Fibroblast of skin of left quadriceps (primary cell): ENCODE results near the gene EFNB2.

ENCODE experiments used
- DNase-seq, 2 experiments: peaks; one replicate each; pipeline ENCODE4 v3.0.0-alpha.2; 2013; ENCODE audit warnings: low read depth in 2 of 2

The EFNB2 gene

DNA sequence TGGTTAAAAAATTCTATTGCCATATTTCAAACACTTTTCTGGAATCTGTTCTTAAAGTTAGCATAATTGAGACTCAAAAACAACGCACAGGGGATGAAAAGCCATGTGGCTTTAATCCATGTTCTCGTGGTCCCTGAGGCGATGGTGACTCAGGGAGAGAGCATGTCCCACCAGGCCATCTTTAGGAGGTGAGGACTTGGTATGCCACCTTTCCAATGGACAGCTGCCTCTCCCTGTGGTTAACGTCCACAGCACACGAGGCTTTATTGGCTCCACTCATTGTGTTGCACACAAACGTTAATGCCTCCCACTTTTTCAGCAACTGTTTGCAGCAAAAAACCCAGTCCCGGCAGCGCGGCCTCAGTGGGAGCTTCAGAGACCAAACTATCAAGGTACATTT lies 51.4 kb downstream of the EFNB2 start:
- DNase-seq, result no peak

DNA sequence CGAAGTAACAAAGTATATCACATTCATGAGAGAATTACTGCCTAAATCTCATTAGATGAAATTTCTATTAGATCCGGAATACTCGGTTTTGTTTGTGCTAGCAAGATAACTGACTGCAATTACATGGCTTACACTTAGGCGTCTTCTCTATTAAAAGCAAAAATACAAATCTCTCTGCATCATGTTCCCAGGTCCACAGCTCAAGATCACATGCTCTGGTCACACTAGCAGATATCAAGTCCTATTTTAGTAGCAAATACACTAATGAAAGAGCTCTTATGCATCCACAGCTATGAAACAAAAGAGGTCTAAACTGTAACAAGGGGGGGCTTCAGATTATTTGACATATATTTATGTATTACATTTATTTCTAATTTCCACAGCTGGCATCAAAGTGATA lies 53.5 kb downstream of the EFNB2 start:
- DNase-seq, result no peak

DNA sequence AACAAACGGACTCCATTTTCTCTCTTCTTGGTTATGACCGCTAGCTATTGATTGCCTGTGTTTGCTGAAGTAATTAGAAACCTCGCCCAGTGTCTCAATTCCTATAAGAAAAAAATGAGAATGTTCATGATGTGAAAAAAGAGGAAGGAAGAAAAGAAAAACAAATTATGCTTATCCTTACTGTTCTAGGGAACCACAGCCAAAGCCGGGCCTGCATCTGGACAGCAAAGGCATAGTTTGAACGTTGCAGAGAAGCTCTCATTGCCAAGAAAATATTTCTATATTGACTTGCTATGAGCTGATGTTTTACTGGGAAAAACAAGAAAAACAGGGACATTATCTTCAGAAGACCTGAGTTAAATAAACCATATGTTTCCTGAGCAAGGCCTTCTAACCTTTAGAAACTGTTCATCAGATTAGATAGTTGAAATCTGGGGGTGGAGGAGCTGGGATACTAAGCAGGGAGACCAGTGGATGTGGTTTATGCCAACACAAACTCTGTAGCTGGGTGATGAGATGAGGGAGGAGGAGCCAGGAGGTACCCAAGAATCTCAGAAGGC lies 55.0 kb downstream of the EFNB2 start:
- DNase-seq, result no peak

DNA sequence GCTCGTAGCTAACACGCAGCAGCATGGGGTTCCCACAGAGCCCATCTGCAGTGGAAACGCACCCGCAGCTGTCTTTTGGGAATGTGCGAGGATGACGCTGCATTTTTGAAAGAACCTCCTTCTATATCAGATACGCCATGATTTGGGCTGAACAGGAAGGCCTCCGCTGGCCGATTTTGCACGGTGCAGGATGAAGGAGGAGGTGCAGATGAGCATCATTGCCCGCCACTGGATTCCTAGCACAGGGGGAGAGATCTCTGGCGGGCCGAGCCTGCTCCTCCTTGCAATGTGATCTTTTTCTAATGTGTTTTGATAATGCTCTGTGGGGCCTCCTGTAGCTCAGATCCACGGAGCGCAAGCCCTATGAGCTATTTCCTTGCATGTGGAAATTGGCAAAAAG lies 55.5 kb downstream of the EFNB2 start:
- no peak for DNase-seq

DNA sequence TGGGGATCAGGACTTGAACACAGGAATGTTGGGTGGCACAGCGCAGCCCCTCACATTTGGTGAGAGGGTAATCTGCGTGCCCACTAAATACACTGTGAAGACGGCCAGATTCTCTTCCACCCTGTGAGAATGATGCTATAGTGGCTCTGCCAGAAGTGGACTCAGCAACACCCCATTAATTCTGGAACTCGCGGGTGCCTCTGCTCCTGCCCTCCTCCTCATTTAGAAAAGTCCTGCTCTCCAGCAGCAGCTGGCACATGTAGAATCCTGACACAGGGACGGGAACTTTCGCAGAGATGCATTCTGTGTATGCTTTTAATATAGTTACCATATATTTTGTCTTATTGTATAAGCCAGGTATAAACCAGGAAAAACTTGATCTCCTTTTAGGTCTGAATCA lies 57.3 kb downstream of the EFNB2 start:
- no peak for DNase-seq

DNA sequence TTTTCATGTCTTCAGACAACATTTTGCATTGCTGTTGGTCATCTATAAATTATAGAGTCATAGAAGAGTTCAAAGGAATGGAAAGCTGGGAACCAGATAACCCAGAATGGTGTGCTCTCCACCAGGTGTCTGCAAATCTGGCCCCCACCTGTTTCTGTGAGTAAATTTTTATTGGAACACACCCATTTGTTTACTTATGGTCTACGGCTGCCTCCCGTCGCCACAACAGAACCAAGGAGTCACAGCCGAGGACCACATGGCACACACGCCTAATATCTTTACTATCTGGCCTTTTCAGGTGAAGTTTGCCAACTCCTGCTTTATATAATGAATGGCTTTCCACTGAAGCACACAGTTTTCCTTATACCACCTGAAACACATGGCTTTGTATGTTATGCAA lies 58.2 kb downstream of the EFNB2 start:
- no peak for DNase-seq

DNA sequence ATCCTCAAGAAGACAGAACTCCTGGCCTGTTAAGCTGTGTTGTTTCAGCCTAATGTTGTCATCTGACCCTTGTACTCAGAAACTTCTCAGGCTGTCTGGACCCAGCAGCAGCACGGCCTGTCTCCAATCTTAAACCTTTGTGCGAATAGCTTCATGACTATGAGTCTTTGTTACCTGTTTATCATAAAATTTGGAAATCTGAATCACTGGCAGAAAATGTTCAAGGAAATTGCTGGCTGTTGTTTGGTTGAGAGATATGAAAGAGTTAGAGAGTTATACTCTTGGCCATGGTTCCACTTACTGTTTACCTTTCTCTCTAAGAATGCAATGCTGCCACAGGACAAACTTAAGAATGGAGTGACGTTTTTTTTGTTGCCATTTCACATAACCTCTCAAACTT lies 59.6 kb downstream of the EFNB2 start:
- no peak for DNase-seq

DNA sequence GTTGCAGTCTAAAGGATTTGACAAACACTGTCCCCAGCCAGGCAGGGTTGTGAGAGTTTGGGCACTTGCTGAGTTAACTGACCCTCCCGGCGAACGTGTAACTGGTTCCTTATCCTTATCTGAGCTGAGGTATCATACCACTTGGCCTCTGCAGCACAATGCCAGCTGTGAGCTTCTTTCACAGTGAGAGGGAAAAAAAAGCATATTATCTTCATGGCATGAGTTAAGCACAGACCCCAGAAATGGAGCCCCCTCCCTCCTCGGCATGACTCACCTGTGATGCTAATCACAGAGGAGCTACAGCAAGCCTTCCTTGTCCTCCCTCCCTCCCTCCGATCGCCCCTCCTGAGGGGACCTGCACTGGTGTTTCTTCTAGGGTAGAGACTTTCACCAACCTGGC lies 60.5 kb downstream of the EFNB2 start:
- DNase-seq, result no peak

DNA sequence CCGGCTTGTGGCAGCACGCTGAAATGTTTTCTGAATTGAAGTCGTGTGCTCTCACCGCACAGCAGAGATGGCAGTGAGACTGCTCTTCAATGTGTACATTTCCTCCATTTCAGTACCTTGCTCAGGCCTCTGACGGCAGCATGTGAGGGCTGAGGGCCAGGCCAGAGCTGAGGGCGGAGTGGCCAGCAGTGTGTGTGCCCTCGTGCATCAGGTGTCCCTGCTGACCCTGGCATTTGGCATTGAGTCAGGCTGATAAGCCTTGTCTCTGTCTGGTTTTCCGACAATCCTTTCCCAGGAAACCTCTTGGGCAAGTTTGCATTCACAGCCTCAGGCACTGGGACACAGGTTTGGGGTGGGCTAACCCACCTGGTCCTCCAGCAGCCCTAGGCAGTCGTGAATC lies 62.3 kb downstream of the EFNB2 start:
- DNase-seq, result no peak

DNA sequence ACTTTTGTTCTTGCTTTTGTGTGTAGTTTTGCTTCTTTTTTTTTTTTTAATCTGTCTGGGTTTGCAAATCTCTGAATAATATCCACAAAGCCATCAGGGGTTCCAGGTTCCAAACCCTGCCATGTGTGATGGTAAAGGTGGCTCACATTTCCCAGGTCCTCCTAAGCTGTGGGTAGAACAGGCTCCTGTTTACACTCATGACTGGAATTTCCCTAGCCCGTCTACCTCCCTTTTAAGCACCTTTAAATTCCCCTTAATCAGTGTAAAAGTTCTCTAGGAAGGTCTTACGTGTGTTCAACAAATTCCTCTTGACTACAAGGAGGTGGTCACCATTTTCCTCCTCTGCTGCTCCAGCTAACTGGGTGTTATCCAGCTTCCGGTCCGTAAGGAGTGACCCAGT lies 62.8 kb downstream of the EFNB2 start:
- no peak for DNase-seq

DNA sequence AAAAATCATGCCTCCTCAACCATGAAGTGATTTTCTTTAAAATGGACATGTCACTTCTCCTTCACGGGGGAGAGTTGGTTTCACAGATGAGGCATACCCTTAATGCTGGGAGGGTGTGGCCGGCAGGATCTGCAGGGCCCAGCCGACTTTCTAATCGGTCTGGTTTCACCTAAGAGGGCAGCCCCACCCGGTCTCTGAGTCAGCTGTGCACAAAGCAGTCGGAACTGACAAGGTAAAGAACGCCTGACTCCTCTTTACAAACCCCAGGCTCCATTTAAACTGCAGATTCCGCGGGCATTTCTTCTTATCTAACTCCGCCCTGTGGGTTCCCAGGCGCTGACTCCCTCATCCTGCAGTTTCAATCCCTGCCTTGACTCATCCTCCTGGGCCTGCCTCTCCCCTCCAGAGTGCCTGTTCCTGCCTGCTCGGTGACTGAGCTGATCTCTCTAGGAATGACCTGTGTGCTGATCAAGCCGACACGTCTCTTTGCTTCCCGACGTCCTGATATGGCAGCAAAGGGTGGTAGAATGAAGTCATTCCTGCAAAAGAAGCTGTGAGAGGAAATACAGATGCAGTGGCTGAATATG lies 63.4 kb downstream of the EFNB2 start:
- DNase-seq, result peak; percentile 55 to 59

DNA sequence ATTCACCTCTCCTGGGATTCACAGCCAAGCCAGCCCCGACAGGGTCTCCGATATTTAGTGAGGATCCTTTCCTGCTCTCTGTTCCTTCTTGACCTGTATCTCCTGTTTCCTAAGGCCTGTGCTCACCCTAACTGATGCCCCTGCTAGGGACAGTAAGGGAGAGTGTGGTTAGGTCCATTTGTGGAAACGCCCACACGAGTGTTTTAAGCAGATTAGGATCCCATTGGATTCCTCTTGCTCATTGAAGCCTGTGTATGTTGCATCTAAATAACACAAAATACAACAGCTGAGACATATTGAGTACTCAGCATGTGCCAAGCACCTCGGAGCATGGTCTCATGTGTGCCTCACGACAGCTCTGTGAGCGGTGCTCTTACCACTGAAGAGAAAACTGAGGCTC lies 64.9 kb downstream of the EFNB2 start:
- no peak for DNase-seq

DNA sequence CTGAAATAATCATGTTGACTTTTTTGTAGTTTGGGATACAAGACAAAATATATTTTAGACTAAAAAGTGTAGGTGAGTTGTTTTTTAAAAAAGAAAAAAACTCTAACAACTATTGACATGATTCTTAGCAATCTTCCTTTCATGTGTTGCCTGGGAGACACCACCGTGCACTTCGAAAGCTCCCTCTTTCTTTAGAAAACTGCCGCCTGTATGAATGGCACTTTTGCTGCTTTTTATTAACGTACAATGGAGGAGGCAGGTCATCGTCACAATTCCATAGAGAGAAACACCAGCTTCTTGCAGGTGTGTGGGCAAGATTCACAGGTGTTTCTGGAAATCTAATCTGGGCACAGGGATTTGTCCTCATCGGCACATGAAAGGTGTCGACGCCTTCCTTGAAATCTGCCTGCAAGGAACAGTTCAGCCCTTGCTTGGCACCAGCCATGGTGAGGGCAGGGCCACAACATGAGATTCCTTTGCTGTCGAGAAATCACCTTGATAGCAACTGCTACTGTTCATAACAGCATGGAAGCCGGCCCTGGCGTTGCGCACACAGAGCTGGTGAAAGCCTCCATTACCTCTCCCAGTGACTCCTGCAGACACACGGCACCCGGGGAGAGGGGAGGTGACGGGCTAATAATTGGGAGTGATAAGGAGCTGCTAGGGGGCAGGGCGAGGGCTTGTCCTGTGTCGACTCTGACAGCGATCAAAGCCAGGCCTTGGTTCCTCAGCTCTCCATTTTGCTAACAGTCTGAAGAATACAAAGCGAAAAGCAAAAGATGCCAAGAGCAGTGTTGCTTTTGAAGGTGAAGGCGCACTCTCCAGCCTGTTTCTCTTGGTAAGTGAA lies 66.5 kb downstream of the EFNB2 start:
- DNase-seq, result no peak

DNA sequence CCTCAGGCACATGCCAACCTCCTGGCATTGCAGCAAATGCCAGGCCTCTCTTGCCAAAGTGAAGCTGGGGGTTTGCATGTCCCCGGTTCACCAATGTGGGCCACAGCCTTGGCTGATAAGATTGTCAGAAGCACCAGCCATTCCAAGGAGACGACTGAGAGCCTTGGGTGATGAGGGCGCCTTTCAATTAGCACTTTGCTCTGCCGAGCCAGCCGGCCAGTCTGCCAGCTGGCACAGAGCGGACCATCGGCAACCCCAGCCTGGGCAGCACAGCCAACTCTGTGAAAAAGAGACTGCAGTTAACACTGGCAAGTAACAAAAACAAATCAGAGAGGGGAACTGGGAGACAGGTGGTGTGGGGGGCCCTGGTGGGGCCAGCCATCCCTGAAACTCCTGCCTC lies 67.3 kb downstream of the EFNB2 start:
- DNase-seq, result no peak

DNA sequence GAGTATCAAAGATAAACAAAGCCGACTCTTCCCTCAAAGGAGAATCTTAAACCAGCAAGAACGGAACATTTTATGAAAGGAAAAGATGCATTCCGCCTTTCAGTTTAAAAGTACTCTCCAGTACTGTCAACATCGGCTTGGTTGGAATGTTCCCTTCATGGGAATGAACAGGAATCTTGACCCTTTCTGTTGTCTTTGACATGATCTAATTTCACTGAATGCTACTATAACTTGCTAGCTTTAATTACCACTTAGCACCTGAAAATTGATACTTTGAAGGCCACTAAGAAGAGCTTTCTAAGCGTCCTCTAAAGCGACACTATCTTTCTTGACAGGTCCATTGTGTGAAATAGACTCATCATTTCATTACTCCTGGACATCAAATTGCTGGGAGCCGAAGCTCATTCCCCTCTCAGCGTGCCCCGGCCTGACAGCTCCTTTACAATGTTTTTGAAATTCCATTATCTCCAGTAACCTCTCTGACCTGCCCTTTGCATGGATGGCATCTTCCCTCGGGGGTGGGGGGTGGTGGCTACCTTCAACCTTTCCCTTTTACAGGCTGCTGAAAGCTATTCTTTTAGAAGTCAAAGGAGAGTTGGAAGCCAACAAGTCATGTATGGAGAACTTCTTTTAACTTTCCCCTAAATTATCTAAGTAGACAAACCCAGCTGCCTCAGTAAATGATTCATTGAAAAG lies 67.9 kb downstream of the EFNB2 start:
- no peak for DNase-seq

DNA sequence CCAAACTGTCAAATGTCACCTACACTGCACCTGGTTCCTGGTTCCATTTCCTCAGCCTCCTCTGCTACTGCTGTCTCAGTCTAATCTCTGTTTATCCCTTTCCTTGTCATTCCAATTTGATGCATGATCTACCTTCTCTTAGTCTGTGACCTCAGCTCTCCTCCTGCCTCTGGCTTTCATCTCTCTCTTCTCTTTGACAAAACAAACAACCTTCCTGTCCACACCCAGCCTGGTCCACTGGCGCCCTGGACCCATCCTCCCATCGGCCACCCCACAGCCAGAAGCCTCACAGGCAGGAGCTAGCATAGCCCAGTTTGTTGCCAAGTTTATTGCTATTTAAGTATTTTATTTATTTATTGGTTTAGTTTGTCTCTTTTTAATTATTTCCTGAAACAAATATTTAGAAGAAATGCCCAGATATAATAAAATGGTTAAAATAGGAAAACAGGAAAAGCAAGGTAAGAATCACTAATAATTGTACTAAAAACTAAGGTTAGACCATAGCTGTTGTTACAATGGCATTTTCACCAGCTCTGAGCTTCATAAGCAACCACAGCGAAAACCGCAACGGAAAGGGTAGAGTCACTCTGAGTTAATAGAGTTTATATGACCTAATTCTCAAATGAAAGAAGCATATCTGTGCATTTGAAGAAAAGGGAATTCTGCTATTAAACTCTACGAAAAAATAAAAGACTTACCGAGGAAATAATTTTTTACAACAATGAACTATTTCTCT lies 68.6 kb downstream of the EFNB2 start:
- DNase-seq, result no peak

DNA sequence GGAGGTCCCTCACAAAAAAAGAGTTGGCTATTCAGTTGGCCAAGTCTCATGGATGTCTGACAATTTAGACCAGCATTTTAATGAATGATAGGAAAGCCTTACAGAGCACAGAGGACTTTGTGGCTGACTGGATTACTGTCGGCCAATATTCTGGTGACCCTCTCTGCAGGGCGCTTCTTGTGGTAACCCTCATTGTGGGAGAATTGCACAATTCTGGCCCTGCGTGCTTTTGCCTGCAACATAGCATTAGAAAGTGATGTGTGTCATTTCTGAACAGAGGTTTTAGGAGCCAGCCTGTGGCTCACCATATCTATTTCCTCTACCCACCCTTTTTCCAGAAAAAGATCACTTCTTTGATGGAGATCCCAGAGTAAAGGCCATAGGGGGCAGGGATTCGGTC lies 71.4 kb downstream of the EFNB2 start:
- DNase-seq, result no peak

DNA sequence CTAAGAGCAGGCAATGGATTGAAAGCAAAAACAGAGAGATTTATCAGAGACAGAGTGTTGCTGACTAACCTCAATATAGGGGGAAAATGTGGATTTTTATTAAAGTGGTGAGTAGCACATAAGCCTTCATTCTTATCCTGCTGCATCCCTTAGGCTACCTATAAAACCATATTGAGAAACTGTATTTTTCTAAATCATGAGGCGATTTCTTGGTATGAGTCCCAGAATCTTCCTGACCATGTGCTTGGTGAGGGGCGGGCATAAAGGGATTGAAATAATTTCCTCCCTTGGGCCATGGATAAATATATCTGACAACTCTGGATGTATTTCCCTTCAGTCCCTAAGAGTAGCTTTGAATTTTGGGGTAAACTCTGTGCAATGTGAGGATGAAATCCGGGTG lies 72.8 kb downstream of the EFNB2 start:
- no peak for DNase-seq

DNA sequence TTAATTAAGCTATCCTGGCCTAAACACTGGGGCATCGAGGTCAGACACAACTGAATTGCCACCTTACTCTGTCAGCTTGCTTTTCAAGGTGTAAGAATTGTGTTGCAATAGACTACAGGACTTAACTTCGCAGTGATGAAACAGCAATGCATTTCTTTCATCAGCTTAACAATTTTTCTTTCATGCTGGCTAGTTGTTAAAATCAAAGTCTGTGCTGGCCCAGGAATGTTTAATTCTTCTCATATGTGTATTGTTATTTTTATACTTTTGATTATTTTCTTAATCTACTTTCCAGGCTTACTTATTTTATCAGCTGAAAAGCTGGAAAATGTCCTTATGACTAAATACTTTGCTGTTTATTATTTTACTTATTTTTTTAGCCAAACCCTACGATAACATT lies 79.7 kb downstream of the EFNB2 start:
- DNase-seq, result no peak

DNA sequence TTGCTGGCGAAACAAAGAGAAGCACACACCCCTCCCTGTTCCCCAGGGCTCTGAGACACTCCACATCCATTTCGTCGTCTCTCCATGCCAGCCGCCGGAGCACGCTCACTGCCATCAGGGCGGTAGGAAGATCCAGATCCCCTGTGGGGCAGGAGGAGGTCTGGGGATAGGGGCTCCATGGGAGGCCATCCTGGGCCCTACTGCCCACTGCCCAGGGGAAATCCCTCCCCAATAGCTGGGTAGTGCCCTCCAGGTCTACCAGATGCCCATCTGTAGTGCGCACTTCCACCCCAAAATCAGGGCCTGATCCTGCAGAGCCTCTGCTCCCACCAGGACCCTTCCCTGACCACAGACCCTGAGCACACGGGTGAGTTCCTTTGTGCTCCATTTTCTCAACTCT lies 80.3 kb downstream of the EFNB2 start:
- no peak for DNase-seq

DNA sequence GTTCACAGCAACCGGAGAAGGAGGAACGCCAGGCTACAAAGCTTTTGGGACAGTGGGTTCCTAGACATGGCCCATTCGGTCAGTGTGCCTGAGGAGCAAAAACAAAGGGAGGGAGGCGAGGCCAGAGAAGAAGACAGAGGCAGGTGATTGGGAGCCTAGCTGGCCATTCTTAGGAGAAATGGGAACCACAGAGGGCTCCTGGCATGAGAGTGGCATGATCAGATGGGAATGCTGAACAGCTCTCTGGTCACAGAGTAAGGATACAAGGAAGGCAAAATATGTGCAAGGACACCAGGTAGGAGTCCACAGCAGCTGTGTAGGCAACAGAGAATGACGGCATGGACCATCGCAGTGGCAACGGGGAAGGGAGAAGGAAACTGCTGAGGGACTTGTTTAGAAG lies 82.4 kb downstream of the EFNB2 start:
- no peak for DNase-seq

DNA sequence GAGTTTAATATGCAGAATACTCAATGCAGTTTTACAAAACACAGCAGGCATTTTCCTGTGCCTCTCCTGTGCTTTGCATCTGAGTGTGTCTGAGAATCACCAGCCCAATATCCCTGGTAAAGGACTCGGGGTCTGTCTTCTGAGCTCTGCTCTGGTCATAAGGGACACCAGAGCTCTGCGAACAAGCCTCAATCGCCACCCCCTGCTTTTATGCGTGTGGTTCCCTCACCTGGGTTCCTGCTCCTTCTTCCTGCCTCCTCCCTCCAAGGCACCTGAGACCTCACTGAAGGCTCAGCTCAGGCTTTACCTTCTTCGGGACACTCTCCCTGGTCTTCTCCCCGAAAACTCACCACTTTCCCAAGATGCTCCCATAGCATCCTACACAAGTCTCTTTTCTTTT lies 84.5 kb downstream of the EFNB2 start:
- no peak for DNase-seq
